Keratinocyte (primary cell): ENCODE data around the gene CFAP299. TPM values are rescaled to one million over a fixed set of nuclear protein-coding genes. Genes with fewer than 3 reads are reported as not detected.

ENCODE experiments used
- DNase-seq: peaks from one replicate; pipeline ENCODE4 v3.0.0-alpha.2; 2011; ENCODE audit warnings: low read depth, missing footprints, low spot score
- FAIRE-seq: peaks from 2 replicates; lab custom pipeline; 2011; peaks lifted over from hg19 to GRCh38; lab: Jason Lieb, UNC
- H2AFZ ChIP-seq: 2 replicates; pipeline ENCODE4 v1.6.0; 2012; ENCODE audit warnings: low read length, control low read depth, inconsistent platforms; ENCODE audit not compliant: control insufficient read depth
- H3K27ac ChIP-seq: 2 replicates; pipeline ENCODE4 v1.5.1; 2011; ENCODE audit warnings: low read length; ENCODE audit not compliant: control insufficient read depth, insufficient read depth
- H3K27me3 ChIP-seq: 3 replicates; pipeline ENCODE4 v1.6.0; 2011; ENCODE audit warnings: low read length; ENCODE audit not compliant: control insufficient read depth, insufficient read depth; ENCODE audit errors: extremely low read depth
- H3K36me3 ChIP-seq, 2 experiments: 2 replicates in 1 of 2; 3 replicates in 1 of 2; pipeline ENCODE4 v1.5.1; 2011; ENCODE audit warnings: low read length in 2 of 2, mild to moderate bottlenecking in 1 of 2; ENCODE audit not compliant: control insufficient read depth in 2 of 2, insufficient read depth in 2 of 2; ENCODE audit errors: extremely low read depth in 1 of 2
- H3K4me1 ChIP-seq: 3 replicates; pipeline ENCODE4 v1.5.1; 2011; ENCODE audit warnings: low read length; ENCODE audit not compliant: control insufficient read depth, insufficient read depth; ENCODE audit errors: extremely low read depth
- H3K4me2 ChIP-seq: 3 replicates; pipeline ENCODE4 v1.6.0; 2011; ENCODE audit warnings: low read depth, low read length; ENCODE audit not compliant: control insufficient read depth, insufficient read depth; ENCODE audit errors: extremely low read depth
- H3K4me3 ChIP-seq, 3 experiments: fragments of 200-600 bp in 1 of 3; sonication (generic) in 1 of 3; 2 replicates in 2 of 3; 3 replicates in 1 of 3; pipeline ENCODE4 v1.5.1; 2011 to 2016; ENCODE audit warnings: low read length in 3 of 3, mild to moderate bottlenecking in 3 of 3, control low read depth in 2 of 3, inconsistent platforms in 1 of 3, low read depth in 1 of 3, mixed read lengths in 1 of 3, mixed run types in 1 of 3, moderate library complexity in 1 of 3; ENCODE audit not compliant: control insufficient read depth in 2 of 3, insufficient read depth in 2 of 3; ENCODE audit errors: extremely low read depth in 1 of 3
- H3K79me2 ChIP-seq: 2 replicates; pipeline ENCODE4 v1.6.0; 2012; ENCODE audit warnings: low read length; ENCODE audit not compliant: control insufficient read depth, insufficient read depth
- H3K9ac ChIP-seq: 3 replicates; pipeline ENCODE4 v1.6.0; 2011; ENCODE audit warnings: low read length; ENCODE audit not compliant: control insufficient read depth, insufficient read depth; ENCODE audit errors: extremely low read depth
- H3K9me1 ChIP-seq: 3 replicates; pipeline ENCODE4 v1.6.0; 2011; ENCODE audit warnings: low read length; ENCODE audit not compliant: control insufficient read depth, insufficient read depth; ENCODE audit errors: extremely low read depth
- H3K9me3 ChIP-seq: 2 replicates; pipeline ENCODE4 v1.5.1; 2012; ENCODE audit warnings: low read depth, low read length; ENCODE audit not compliant: control insufficient read depth
- H4K20me1 ChIP-seq: 3 replicates; pipeline ENCODE4 v1.6.0; 2011; ENCODE audit warnings: low read length; ENCODE audit not compliant: control insufficient read depth, insufficient read depth; ENCODE audit errors: extremely low read depth
- CTCF ChIP-seq, 3 experiments: IDR thresholded peaks in 1 of 3; conservative IDR thresholded peaks in 1 of 3; optimal IDR thresholded peaks in 1 of 3; 2 replicates in 2 of 3; 3 replicates in 1 of 3; pipeline versions ENCODE3 to v1.5.1; 2011; ENCODE audit warnings: low read length in 3 of 3, mild to moderate bottlenecking in 3 of 3, moderate library complexity in 2 of 3, control low read depth in 1 of 3, inconsistent platforms in 1 of 3; ENCODE audit not compliant: insufficient read depth in 2 of 3; ENCODE audit errors: extremely low read depth in 1 of 3
- EZH2 ChIP-seq: IDR thresholded peaks from one replicate; pipeline ENCODE4 v1.6.1; 2012; ENCODE audit warnings: inconsistent platforms, mild to moderate bottlenecking, low read length, moderate library complexity
- dilution Hi-C: fragments of 300-500 bp; cut with MboI; formaldehyde crosslinking; loops from one replicate; pipeline ENCODE4 v1.7.0; 2020; ENCODE audit warnings: low sequenced_read_pairs; ENCODE audit not compliant: extremely low pct_ligation_motif_present
- polyA plus RNA-seq, 5 experiments: library from polyadenylated mRNA; depleted of rRNA in 3 of 5; stranded (reverse) in 3 of 5; stranded (forward) in 1 of 5; unstranded in 1 of 5; fragments of >200 nt; gene quantifications; 1 replicate in 1 of 5; 2 replicates in 3 of 5; 3 replicates in 1 of 5; pipeline versions ENCODE4 v1.2.1 to v1.2.3, GENCODE V29; 2011 to 2012; ENCODE audit warnings: missing spikeins in 2 of 5, low read depth in 1 of 5, low replicate concordance in 1 of 5

The CFAP299 gene
- polyA plus RNA-seq, 1 donor (not counting 4 experiments of a cell fraction or from before 2014, with no cell fraction given): 0.14 TPM

- no peaks in the 10 kb centered on the region for H3K9me1 ChIP-seq
- no peak overlapping the region for H2AFZ ChIP-seq
- H3K27me3 ChIP-seq: no peaks in the 10 kb centered on the region
- H3K27ac ChIP-seq: no peak overlapping the region
- DNase-seq: no peak
- dilution Hi-C loops: no loop called here
- H4K20me1 ChIP-seq: no peaks in the 10 kb centered on the region
- no peak overlapping the region for H3K4me3 ChIP-seq
- no peak overlapping the region for H3K9ac ChIP-seq
- H3K4me1 ChIP-seq: peaks cover 4% of the 10 kb centered on the region
- TF ChIP-seq EZH2 (no peak), CTCF (optimal IDR thresholded peaks at IDR 0.05 in 1 of 3, IDR thresholded peaks at IDR 0.05 in 1 of 3, conservative IDR thresholded peaks at IDR 0.05 in 1 of 3; ENCODE audit: extremely low read depth in 1 of 3, insufficient read depth in 2 of 3, low read length in 3 of 3) (peak; percentile 50 to 66 (median 57))
- no peaks in the 10 kb centered on the region for H3K9me3 ChIP-seq
- peak; percentile 89 for FAIRE-seq
- H3K79me2 ChIP-seq: no peaks in the 10 kb centered on the region
- H3K4me2 ChIP-seq: no peak overlapping the region
- H3K36me3 ChIP-seq: no peaks in the 10 kb centered on the region
Observed at GRCh38 chr4:80322716-80323115, 12.8 kb upstream of the CFAP299 start.

DNA sequence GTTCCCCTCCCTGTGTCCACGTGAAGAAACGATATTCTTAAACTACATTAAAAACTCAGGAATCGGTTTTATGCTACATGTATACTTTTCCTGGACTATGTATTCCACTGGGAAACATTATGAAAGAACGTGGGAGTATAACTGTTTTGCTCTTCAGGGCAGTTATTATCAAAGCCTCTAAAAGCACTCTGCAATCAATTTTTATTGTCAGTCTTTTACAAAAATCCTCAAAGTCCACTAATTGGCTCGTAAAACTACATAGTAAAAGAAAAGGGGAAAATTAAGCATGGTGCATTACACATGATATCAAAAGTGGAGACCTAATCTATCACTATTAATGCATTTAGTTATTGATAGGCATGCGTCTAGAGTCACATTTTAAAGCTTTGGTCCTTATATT is 11.4 kb upstream of the CFAP299 start:
- FAIRE-seq (no peak), DNase-seq (no peak)
- H3K4me2 ChIP-seq: no peak overlapping the region
- TF ChIP-seq EZH2: no peak
- TF ChIP-seq CTCF (optimal IDR thresholded peaks at IDR 0.05 in 1 of 3, IDR thresholded peaks at IDR 0.05 in 1 of 3, conservative IDR thresholded peaks at IDR 0.05 in 1 of 3; ENCODE audit: extremely low read depth in 1 of 3, insufficient read depth in 2 of 3, low read length in 3 of 3): no peak
- no peak overlapping the region for H3K9ac ChIP-seq
- H2AFZ ChIP-seq: no peak overlapping the region
- no peaks in the 10 kb centered on the region for H3K79me2 ChIP-seq
- dilution Hi-C loops: no loop called here
- no peak overlapping the region for H3K4me3 ChIP-seq
- H3K9me1 ChIP-seq: no peaks in the 10 kb centered on the region
- H4K20me1 ChIP-seq: no peaks in the 10 kb centered on the region
- no peak overlapping the region for H3K27ac ChIP-seq
- no peaks in the 10 kb centered on the region for H3K27me3 ChIP-seq
- H3K9me3 ChIP-seq: no peaks in the 10 kb centered on the region
- H3K4me1 ChIP-seq: peaks cover 4% of the 10 kb centered on the region
- H3K36me3 ChIP-seq: no peaks in the 10 kb centered on the region
